Ishikawa (cell line): ENCODE data around the gene CFAP61.

ENCODE experiments used
- EGR1 ChIP-seq: IDR thresholded peaks from 2 replicates; pipeline ENCODE4 v1.6.1; 2012
- EP300 ChIP-seq: IDR thresholded peaks from 2 replicates; pipeline ENCODE4 v1.6.1; 2012; ENCODE audit warnings: borderline replicate concordance
- FOXM1 ChIP-seq: IDR thresholded peaks from 2 replicates; pipeline ENCODE4 v1.6.1; 2012; ENCODE audit warnings: low read depth, borderline replicate concordance
- MAX ChIP-seq: IDR thresholded peaks from 2 replicates; pipeline ENCODE4 v1.6.1; 2012
- NFIC ChIP-seq: IDR thresholded peaks from 2 replicates; pipeline ENCODE4 v1.6.1; 2012
- RAD21 ChIP-seq: IDR thresholded peaks from 2 replicates; pipeline ENCODE4 v1.6.1; 2012; ENCODE audit warnings: low read depth
- REST ChIP-seq: IDR thresholded peaks from 2 replicates; pipeline ENCODE4 v1.6.1; 2012; ENCODE audit warnings: low read depth, mild to moderate bottlenecking
- TAF1 ChIP-seq: IDR thresholded peaks from 2 replicates; pipeline ENCODE4 v1.6.1; 2012; ENCODE audit warnings: low read depth, mild to moderate bottlenecking
- TCF12 ChIP-seq: IDR thresholded peaks from 2 replicates; pipeline ENCODE4 v1.6.1; 2012; ENCODE audit warnings: low read depth
- TEAD4 ChIP-seq: IDR thresholded peaks from 2 replicates; pipeline ENCODE4 v1.6.1; 2012
- YY1 ChIP-seq: IDR thresholded peaks from 2 replicates; pipeline ENCODE4 v1.6.1; 2012; ENCODE audit warnings: low read depth
- TF ChIP-seq, protein P1 (sequence below): IDR thresholded peaks from 2 replicates; pipeline ENCODE4 v1.6.1; 2012

DNA sequence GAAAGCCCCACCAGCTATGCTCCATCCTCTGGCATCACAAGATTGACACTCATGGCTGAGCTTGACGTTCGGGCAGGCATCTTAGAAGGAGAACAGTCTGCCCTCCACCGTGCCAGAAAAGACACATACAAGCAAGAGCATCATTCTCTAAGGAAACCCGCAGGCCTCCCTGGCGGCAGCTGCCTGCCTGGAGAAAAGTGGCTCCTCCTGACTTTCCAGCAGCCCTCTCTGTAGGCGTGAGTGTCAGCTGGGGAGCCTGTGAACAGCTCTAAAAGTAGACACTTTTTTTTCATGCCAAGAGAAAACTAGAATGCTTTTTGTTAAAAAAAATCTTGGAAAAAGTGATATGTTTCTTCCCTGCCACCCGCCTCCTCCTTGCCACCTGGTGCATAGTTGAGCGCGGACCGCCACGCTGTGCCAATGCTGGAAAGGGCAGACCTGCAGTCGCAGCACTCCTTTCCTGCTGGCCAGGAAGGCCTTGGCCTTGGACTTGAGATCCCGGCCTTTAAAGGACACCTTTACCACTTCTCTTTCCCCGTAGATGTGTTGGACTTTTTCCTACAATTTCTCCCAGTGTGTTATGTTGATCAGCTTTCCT lies 285.9 kb downstream of the CFAP61 start:
- TF ChIP-seq, protein P1, sequence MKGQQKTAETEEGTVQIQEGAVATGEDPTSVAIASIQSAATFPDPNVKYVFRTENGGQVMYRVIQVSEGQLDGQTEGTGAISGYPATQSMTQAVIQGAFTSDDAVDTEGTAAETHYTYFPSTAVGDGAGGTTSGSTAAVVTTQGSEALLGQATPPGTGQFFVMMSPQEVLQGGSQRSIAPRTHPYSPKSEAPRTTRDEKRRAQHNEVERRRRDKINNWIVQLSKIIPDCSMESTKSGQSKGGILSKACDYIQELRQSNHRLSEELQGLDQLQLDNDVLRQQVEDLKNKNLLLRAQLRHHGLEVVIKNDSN, result no peak
- TF ChIP-seq REST, result no peak
- TF ChIP-seq EGR1, result no peak
- no peak for TF ChIP-seq YY1
- TF ChIP-seq EP300, result no peak
- no peak for TF ChIP-seq RAD21
- no peak for TF ChIP-seq TEAD4
- TF ChIP-seq TAF1, result no peak
- no peak for TF ChIP-seq FOXM1
- no peak for TF ChIP-seq MAX
- TF ChIP-seq NFIC, result no peak
- no peak for TF ChIP-seq TCF12
